Ishikawa (cell line): ENCODE data around the gene CACNA1D.

Source experiments
- CEBPB ChIP-seq: IDR thresholded peaks from 2 replicates; pipeline ENCODE4 v1.6.1; 2012
- CREB1 ChIP-seq: IDR thresholded peaks from 2 replicates; pipeline ENCODE4 v1.6.1; 2012; ENCODE audit warnings: low read depth
- EGR1 ChIP-seq: IDR thresholded peaks from 2 replicates; pipeline ENCODE4 v1.6.1; 2012
- EP300 ChIP-seq: IDR thresholded peaks from 2 replicates; pipeline ENCODE4 v1.6.1; 2012; ENCODE audit warnings: borderline replicate concordance
- FOXM1 ChIP-seq: IDR thresholded peaks from 2 replicates; pipeline ENCODE4 v1.6.1; 2012; ENCODE audit warnings: low read depth, borderline replicate concordance
- MAX ChIP-seq: IDR thresholded peaks from 2 replicates; pipeline ENCODE4 v1.6.1; 2012
- NFIC ChIP-seq: IDR thresholded peaks from 2 replicates; pipeline ENCODE4 v1.6.1; 2012
- RAD21 ChIP-seq: IDR thresholded peaks from 2 replicates; pipeline ENCODE4 v1.6.1; 2012; ENCODE audit warnings: low read depth
- REST ChIP-seq: IDR thresholded peaks from 2 replicates; pipeline ENCODE4 v1.6.1; 2012; ENCODE audit warnings: low read depth, mild to moderate bottlenecking
- TAF1 ChIP-seq: IDR thresholded peaks from 2 replicates; pipeline ENCODE4 v1.6.1; 2012; ENCODE audit warnings: low read depth, mild to moderate bottlenecking
- TCF12 ChIP-seq: IDR thresholded peaks from 2 replicates; pipeline ENCODE4 v1.6.1; 2012; ENCODE audit warnings: low read depth
- TEAD4 ChIP-seq: IDR thresholded peaks from 2 replicates; pipeline ENCODE4 v1.6.1; 2012
- YY1 ChIP-seq: IDR thresholded peaks from 2 replicates; pipeline ENCODE4 v1.6.1; 2012; ENCODE audit warnings: low read depth
- ZBTB7A ChIP-seq: IDR thresholded peaks from 2 replicates; pipeline ENCODE4 v1.6.1; 2012; ENCODE audit warnings: low read depth

GRCh38 chr3:53823026-53823955 is 328.9 kb downstream of the CACNA1D start:
- TF ChIP-seq TEAD4 (no peak), RAD21 (no peak), FOXM1 (no peak), EGR1 (no peak), MAX (no peak), ZBTB7A (no peak), REST (no peak), TAF1 (no peak), EP300 (no peak), CEBPB (no peak), TCF12 (no peak), CREB1 (no peak), YY1 (no peak), NFIC (no peak)
